HepG2 (cell line): ENCODE data around the gene TOLLIP. TPM values are rescaled to one million over a fixed set of nuclear protein-coding genes. Genes with fewer than 3 reads are reported as not detected.

Experiments
- ATAC-seq: fragments of 200-7000 bp; cut with Tn5 transposase; 3 replicates; pipeline ENCODE4 v1.9.1; 2020; ENCODE audit warnings: mild to moderate bottlenecking, moderate library complexity
- BruUV-seq: library from RNA; stranded (reverse); fragments of 400-500 nt; replicated peaks from 2 replicates; lab custom pipeline; 2021; lab: Mats Ljungman, UMichigan
- CTCF ChIA-PET: fragments of 300-600 bp; formaldehyde crosslinking; extraction: SDS; loops from one replicate; lab custom pipeline; 2021; ENCODE audit warnings: low total read pairs, inconsistent platforms, low intra/inter-chr PET ratio; lab: Yijun Ruan, JAX
- POLR2A ChIA-PET: fragments of 350-600 bp; sonication (Branson Sonifier 250); formaldehyde crosslinking; loops from one replicate; lab custom pipeline; 2020; ENCODE audit warnings: antibody characterized with exemption, inconsistent platforms; lab: Yijun Ruan, JAX
- DNase-seq: peaks from one replicate; pipeline ENCODE4 v3.0.0-alpha.2; 2015; ENCODE audit warnings: low spot score
- FAIRE-seq: peaks from 3 replicates; lab custom pipeline; 2011; peaks lifted over from hg19 to GRCh38; lab: Jason Lieb, UNC
- H2AFZ ChIP-seq: one replicate; pipeline ENCODE4 v1.6.1; 2011; ENCODE audit warnings: low read length, inconsistent platforms
- H3K27ac ChIP-seq: fragments of 300-600 bp; 3 replicates; pipeline ENCODE4 v1.8.0; 2011; ENCODE audit warnings: mixed run types, mild to moderate bottlenecking, mixed read lengths, low read length, inconsistent platforms; ENCODE audit not compliant: insufficient read depth; ENCODE audit errors: extremely low read length
- H3K27me3 ChIP-seq, 2 experiments: fragments of 200-600 bp in 1 of 2; 2 replicates in 1 of 2; 3 replicates in 1 of 2; pipeline versions ENCODE4 v1.6.0 to v1.8.0; 2011; ENCODE audit warnings: low read length in 2 of 2, mild to moderate bottlenecking in 2 of 2, moderate library complexity in 2 of 2, inconsistent platforms in 1 of 2; ENCODE audit not compliant: insufficient read depth in 2 of 2, control insufficient read depth in 1 of 2
- H3K36me3 ChIP-seq, 2 experiments: fragments of 200-600 bp in 1 of 2; replicated peaks in 1 of 2; 2 replicates in 1 of 2; 3 replicates in 1 of 2; pipeline versions ENCODE4 v1.5.1 to v1.8.0; 2011; ENCODE audit warnings: low read length in 2 of 2, inconsistent platforms in 1 of 2; ENCODE audit not compliant: insufficient read depth in 2 of 2, control insufficient read depth in 1 of 2
- H3K4me1 ChIP-seq: 2 replicates; pipeline ENCODE4 v1.5.1; 2012; ENCODE audit warnings: low read length, inconsistent platforms; ENCODE audit not compliant: insufficient read depth
- H3K4me2 ChIP-seq: 2 replicates; pipeline ENCODE4 v1.6.0; 2011; ENCODE audit warnings: low read depth, low read length, inconsistent platforms
- H3K4me3 ChIP-seq, 3 experiments: fragments of 200-600 bp in 1 of 3; sonication (generic), shearing (Covaris generic) in 1 of 3; replicated peaks in 1 of 3; 2 replicates each; pipeline ENCODE4 v1.5.1; 2011 to 2016; ENCODE audit warnings: low read length in 3 of 3, inconsistent platforms in 2 of 3, low read depth in 2 of 3, mild to moderate bottlenecking in 2 of 3, control low read depth in 1 of 3, mixed read lengths in 1 of 3; ENCODE audit not compliant: insufficient read depth in 1 of 3
- H3K79me2 ChIP-seq: one replicate; pipeline ENCODE4 v1.6.1; 2011; ENCODE audit warnings: low read length, inconsistent platforms; ENCODE audit not compliant: insufficient read depth
- H3K9ac ChIP-seq: 2 replicates; pipeline ENCODE4 v1.6.0; 2011; ENCODE audit warnings: mild to moderate bottlenecking, low read depth, low read length, inconsistent platforms; ENCODE audit not compliant: insufficient read depth
- H3K9me3 ChIP-seq: 2 replicates; pipeline ENCODE4 v1.5.1; 2012; ENCODE audit warnings: mild to moderate bottlenecking, low read length
- H4K20me1 ChIP-seq: 2 replicates; pipeline ENCODE4 v1.6.0; 2011; ENCODE audit warnings: inconsistent platforms, mild to moderate bottlenecking, low read length, moderate library complexity; ENCODE audit not compliant: insufficient read depth
- ARID5B ChIP-seq: IDR thresholded peaks from 2 replicates; pipeline ENCODE4 v1.4.0; 2020; ENCODE audit warnings: mild to moderate bottlenecking, missing genetic modification reagents
- CENPX ChIP-seq: sonication (generic); formaldehyde crosslinking; IDR thresholded peaks from 2 replicates; pipeline ENCODE4 v1.9.0; 2021; ENCODE audit warnings: mild to moderate bottlenecking, missing genetic modification reagents, moderate library complexity
- FOXK2 ChIP-seq: fragments of 450-650 bp; IDR thresholded peaks from 2 replicates; pipeline ENCODE4 v1.6.1; 2016
- HCFC1 ChIP-seq: fragments of 150-350 bp; IDR thresholded peaks from 2 replicates; pipeline ENCODE4 v1.6.1; 2014; ENCODE audit warnings: low read depth, low read length
- MAX ChIP-seq: IDR thresholded peaks from 2 replicates; pipeline ENCODE4 v1.6.1; 2012; ENCODE audit warnings: inconsistent platforms
- TFDP1 ChIP-seq: IDR thresholded peaks from 2 replicates; pipeline ENCODE4 v1.6.1; 2016; ENCODE audit warnings: missing compliant biosample characterization, missing genetic modification reagents, borderline replicate concordance
- THAP7 ChIP-seq: sonication (generic); formaldehyde crosslinking; IDR thresholded peaks from 2 replicates; pipeline ENCODE4 v1.8.1; 2023; ENCODE audit warnings: mild to moderate bottlenecking, missing genetic modification reagents
- TRAFD1 ChIP-seq: sonication (generic); formaldehyde crosslinking; IDR thresholded peaks from 2 replicates; pipeline ENCODE4 v1.5.1; 2020; ENCODE audit warnings: missing genetic modification reagents, mild to moderate bottlenecking, borderline replicate concordance
- ZBTB37 ChIP-seq: sonication (generic); formaldehyde crosslinking; IDR thresholded peaks from 2 replicates; pipeline ENCODE4 v1.4.0; 2020; ENCODE audit warnings: mild to moderate bottlenecking, missing genetic modification reagents
- ZC3H4 ChIP-seq: sonication (generic); formaldehyde crosslinking; IDR thresholded peaks from 2 replicates; pipeline ENCODE4 v1.4.0; 2020; ENCODE audit warnings: missing genetic modification reagents, borderline replicate concordance
- ZGPAT ChIP-seq: IDR thresholded peaks from 2 replicates; pipeline ENCODE4 v1.6.1; 2016; ENCODE audit warnings: mild to moderate bottlenecking
- ZNF317 ChIP-seq: sonication (generic); formaldehyde crosslinking; IDR thresholded peaks from 2 replicates; pipeline ENCODE4 v1.5.0; 2020; ENCODE audit warnings: mild to moderate bottlenecking, missing genetic modification reagents
- ZNF737 ChIP-seq: sonication (generic); formaldehyde crosslinking; IDR thresholded peaks from 2 replicates; pipeline ENCODE4 v1.5.0; 2020; ENCODE audit warnings: missing genetic modification reagents, mild to moderate bottlenecking, borderline replicate concordance
- ZNF768 ChIP-seq: sonication (generic); formaldehyde crosslinking; IDR thresholded peaks from 2 replicates; pipeline ENCODE4 v1.4.0; 2020; ENCODE audit warnings: missing genetic modification reagents
- WGBS: methylation state at CpG from one replicate; pipeline ENCODE4 v1.1.6; 2017; ENCODE audit warnings: low lambda C conversion rate; 5-methylcytosine and 5-hydroxymethylcytosine counted together
- in situ Hi-C: cut with HindIII; loops from 2 replicates; pipeline ENCODE4 v1.10.0; 2017; ENCODE audit warnings: low pct_unique_long_range_greater_than_20kb; ENCODE audit not compliant: extremely low pct_ligation_motif_present
- intact Hi-C: fragments of 100-400 bp; cut with micrococcal nuclease; formaldehyde crosslinking; loops from one replicate; pipeline ENCODE4 v1.10.0; 2022; ENCODE audit not compliant: unreplicated experiment
- polyA plus RNA-seq, 8 experiments: library from polyadenylated mRNA; depleted of rRNA in 3 of 8; stranded (reverse) in 7 of 8; unstranded in 1 of 8; fragments of >200 nt; fragmentation: Illumina TruSeq in 4 of 8; extraction: Trizol in 4 of 8; gene quantifications; 2 replicates each; pipeline versions ENCODE4 v1.2.1 to v1.2.3, GENCODE V29; 2011 to 2016; ENCODE audit warnings: low read depth in 4 of 8, missing spikeins in 1 of 8, mixed read lengths in 1 of 8; ENCODE audit not compliant: insufficient read depth in 1 of 8
- total RNA-seq, 5 experiments: library from RNA; depleted of rRNA; stranded (reverse); fragments of >200 nt; fragmentation: Illumina TruSeq; extraction: Trizol; gene quantifications; 2 replicates each; pipeline ENCODE4 v1.2.3, GENCODE V29; 2016; ENCODE audit warnings: low read depth in 1 of 5

The TOLLIP gene
- total and polyA plus RNA-seq, 2 of the 13 experiments (the other 11 are each of a cell fraction or from before 2014, with no cell fraction given), result 25.9 to 47.5 TPM

- ChIA-PET CTCF (no interaction called here), POLR2A (no interaction called here)
- H2AFZ ChIP-seq, result no peak overlapping the region
- no peak overlapping the region for H3K9ac ChIP-seq
- intact Hi-C loops (no loop called here), in situ Hi-C loops (no loop called here)
- no peak overlapping the region for H3K4me2 ChIP-seq
- FAIRE-seq (no peak), ATAC-seq (no peak), DNase-seq (no peak)
- peaks cover 14% of the 10 kb centered on the region for H3K9me3 ChIP-seq
- H4K20me1 ChIP-seq, result no peaks in the 10 kb centered on the region
- peaks cover 3 to 36% of the 10 kb centered on the region in 2 experiments; a peak in 3 of 5 replicates for H3K27me3 ChIP-seq
- H3K36me3 ChIP-seq, result no peaks in the 10 kb centered on the region
- no peaks in the 10 kb centered on the region for H3K79me2 ChIP-seq
- peaks cover 16% of the 10 kb centered on the region for H3K4me1 ChIP-seq
- BruUV-seq, result no TSS peak
- no peak overlapping the region for H3K4me3 ChIP-seq
- no peak overlapping the region for H3K27ac ChIP-seq
- WGBS, result 9% methylated on average over 3 of the region's 3 CpGs
- TF ChIP-seq CENPX (CRISPR knock-in tag), result no peak
- no peak for TF ChIP-seq ZNF768 (CRISPR knock-in tag)
- TF ChIP-seq ZNF737 (CRISPR knock-in tag), result no peak
- no peak for TF ChIP-seq ZBTB37
- TF ChIP-seq ARID5B (CRISPR knock-in tag), result no peak
- TF ChIP-seq MAX, result no peak
- no peak for TF ChIP-seq ZGPAT (CRISPR knock-in tag)
- TF ChIP-seq ZC3H4, result no peak
- no peak for TF ChIP-seq THAP7 (CRISPR knock-in tag)
- no peak for TF ChIP-seq TFDP1
- no peak for TF ChIP-seq FOXK2
- no peak for TF ChIP-seq TRAFD1 (CRISPR knock-in tag)
- TF ChIP-seq ZNF317 (CRISPR knock-in tag), result no peak
- no peak for TF ChIP-seq HCFC1
These were observed 14.3 kb upstream of the TOLLIP start for GRCh38 chr11:1323774-1324173.
